H7 (cell line): ENCODE measurements around the gene ZNF346. TPM values are rescaled to one million over a fixed set of nuclear protein-coding genes. Genes with fewer than 3 reads are reported as not detected.

Experiments used
- DNase-seq: peaks from one replicate; pipeline ENCODE4 v3.0.0; 2012
- H3K27me3 ChIP-seq: 2 replicates; pipeline ENCODE4 v1.6.0; 2011; ENCODE audit warnings: mild to moderate bottlenecking, low read length; ENCODE audit not compliant: control insufficient read depth, insufficient read depth
- H3K36me3 ChIP-seq: replicated peaks from 2 replicates; pipeline ENCODE4 v1.5.1; 2011; ENCODE audit warnings: low read length; ENCODE audit not compliant: control insufficient read depth, insufficient read depth
- H3K4me3 ChIP-seq: 2 replicates; pipeline ENCODE4 v1.5.1; 2011; ENCODE audit warnings: low read depth, mild to moderate bottlenecking, control low read depth, low read length, moderate library complexity; ENCODE audit not compliant: insufficient read depth
- total RNA-seq: library from RNA; depleted of rRNA; stranded (reverse); fragments of >200 nt; shearing (Covaris generic); gene quantifications from 2 replicates; pipeline ENCODE4 v1.2.3, GENCODE V29; 2014; rRNA removed

The ZNF346 gene
- total RNA-seq, 1 experiment from 2014 or later = 25.0 TPM

DNA sequence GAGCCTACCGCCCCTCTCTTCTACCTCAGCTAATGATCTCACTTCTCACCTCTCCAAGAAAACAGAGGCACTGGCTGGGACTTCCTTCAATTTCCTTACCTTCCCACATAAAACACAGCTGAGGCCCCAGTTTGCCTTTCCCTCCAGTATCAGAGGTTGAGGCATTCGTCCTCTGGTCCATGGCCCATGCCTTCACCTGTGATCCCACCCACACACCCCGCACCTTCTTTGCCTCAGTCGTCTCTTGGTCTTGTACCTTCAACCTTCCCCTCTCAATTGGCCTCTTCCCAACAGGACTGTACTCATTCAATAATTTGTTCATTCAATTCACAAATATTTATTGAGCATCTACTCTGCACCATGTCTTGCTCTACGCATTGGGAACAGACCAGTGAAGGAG is 100.1 kb downstream of the ZNF346 start:
- no peaks in the 10 kb centered on the region for H3K27me3 ChIP-seq
- H3K4me3 ChIP-seq = no peak overlapping the region
- no peak for DNase-seq
- no peaks in the 10 kb centered on the region for H3K36me3 ChIP-seq

DNA sequence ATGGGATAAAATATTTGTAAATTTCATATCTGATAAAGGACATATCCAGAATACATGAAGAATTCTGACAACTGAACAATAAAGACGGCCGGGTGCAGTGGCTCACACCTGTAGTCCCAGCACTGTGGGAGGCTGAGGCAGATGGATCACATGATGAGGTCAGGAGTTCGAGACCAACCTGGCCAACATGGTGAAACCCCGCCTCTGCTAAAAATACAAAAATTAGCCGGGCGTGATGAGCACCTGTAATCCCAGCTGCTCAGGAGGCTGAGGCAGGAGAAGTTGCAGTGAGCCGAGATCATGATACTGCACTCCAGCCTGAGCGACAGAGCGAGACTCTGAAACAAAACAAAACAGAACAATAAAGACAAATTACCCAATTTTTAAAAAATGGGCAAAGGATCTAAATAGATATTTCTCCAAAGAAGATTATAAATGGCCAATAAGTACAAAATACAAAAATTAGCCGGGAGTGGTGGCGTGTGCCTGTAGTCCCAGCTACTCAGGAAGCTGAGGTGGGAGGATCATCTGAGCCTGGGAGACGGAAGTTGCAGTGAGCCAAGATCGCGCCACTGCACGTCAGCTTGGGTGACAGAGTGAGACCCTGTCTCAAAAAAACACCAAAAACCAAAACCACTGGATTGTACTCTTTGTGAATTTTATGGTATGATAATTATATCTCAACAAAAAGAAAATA is 101.4 kb downstream of the ZNF346 start:
- Histone ChIP-seq H3K4me3 (no peak overlapping the region), H3K36me3 (no peaks in the 10 kb centered on the region), H3K27me3 (no peaks in the 10 kb centered on the region)
- DNase-seq = no peak

- Histone ChIP-seq H3K36me3 (no peaks in the 10 kb centered on the region), H3K27me3 (no peaks in the 10 kb centered on the region), H3K4me3 (no peak overlapping the region)
- DNase-seq = peak; percentile 89
Observed at GRCh38 chr5:177124486-177124991, 102.0 kb downstream of the ZNF346 start.

DNA sequence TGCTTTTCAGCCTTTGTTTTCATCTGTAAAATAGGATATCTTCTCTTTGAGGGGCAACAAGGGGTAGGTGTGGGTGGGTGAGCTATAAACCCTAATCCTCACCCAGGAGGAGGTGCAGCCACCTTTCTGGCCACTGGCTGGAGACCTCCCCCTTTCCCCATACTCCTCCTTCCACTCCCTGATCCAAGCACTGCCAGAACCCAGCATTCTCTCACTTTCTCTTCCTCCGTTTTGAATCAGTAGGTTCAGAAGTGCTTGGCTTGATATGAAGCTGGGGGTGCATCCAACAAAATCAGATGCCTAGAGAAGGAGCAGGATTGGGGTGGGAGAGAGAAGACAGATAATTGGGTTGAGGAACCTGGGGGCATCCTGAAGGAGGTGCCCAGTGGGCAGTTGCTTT is 104.3 kb downstream of the ZNF346 start:
- no peak overlapping the region for H3K4me3 ChIP-seq
- H3K36me3 ChIP-seq = no peaks in the 10 kb centered on the region
- H3K27me3 ChIP-seq = no peaks in the 10 kb centered on the region
- DNase-seq = no peak

DNA sequence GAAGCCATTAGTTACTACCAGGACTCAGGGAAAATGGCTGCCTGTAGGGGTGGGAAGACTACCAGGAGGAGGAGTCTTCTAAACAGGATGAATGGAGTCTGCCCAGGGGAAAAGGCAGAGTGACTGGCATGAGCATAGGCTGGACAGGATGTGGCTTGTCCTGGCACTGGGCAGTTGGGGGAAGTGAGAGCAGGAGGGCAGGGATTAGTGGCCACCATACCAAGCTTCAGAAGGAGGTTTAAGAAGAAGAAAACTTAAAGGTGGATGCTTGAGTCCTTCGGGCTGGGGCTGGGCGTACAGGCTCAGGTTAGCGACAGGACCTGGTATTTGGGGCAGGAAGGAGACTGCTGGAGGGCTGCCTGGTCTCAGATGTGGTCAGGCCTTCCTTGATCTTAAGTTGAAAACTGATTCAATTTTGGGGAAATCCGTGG is 106.1 kb downstream of the ZNF346 start:
- DNase-seq = no peak
- no peaks in the 10 kb centered on the region for H3K36me3 ChIP-seq
- H3K4me3 ChIP-seq = no peak overlapping the region
- no peaks in the 10 kb centered on the region for H3K27me3 ChIP-seq

- Histone ChIP-seq H3K4me3 (no peak overlapping the region), H3K36me3 (peaks cover 6% of the 10 kb centered on the region), H3K27me3 (no peaks in the 10 kb centered on the region)
- DNase-seq = no peak
Observed at GRCh38 chr5:177130211-177131018, 107.9 kb downstream of the ZNF346 start.

Other genes starting within 250 kb of the ZNF346 start
- 3.7 and 4.6 TPM in 2 replicates for gene UNC5A, start 212.1 kb upstream of the ZNF346 start, total RNA-seq
- not detected in 2 replicates for gene HK3, start 123.3 kb upstream of the ZNF346 start, total RNA-seq
- gene UIMC1, start 15.9 kb upstream of the ZNF346 start, total RNA-seq = 36.0 and 44.2 TPM in 2 replicates
- 105 and 110 TPM in 2 replicates for gene FGFR4, start 64.2 kb downstream of the ZNF346 start, total RNA-seq
- gene NSD1, start 111.1 kb downstream of the ZNF346 start, total RNA-seq = 43.4 and 51.2 TPM in 2 replicates